Heart left ventricle (tissue), 16 donors: ENCODE data around the gene ANKRD34A. TPM values are rescaled to one million over a fixed set of nuclear protein-coding genes. Genes with fewer than 3 reads are reported as not detected.

ENCODE experiments used
- ATAC-seq, 4 donors: fragments of 200-7000 bp; cut with Tn5 transposase; one replicate each; pipeline ENCODE4 v1.9.1; 2020 to 2022; ENCODE audit warnings: moderate library complexity in 4 of 4, mild to moderate bottlenecking in 3 of 4, moderate number of reproducible peaks in 1 of 4
- DNase-seq, 5 donors: peaks; one replicate each; pipeline ENCODE4 v3.0.0-alpha.2; 2020
- H3K27ac ChIP-seq, 12 donors: fragments of 200-600 bp; sonication (generic) in 4 of 12; one replicate each; pipeline versions ENCODE4 v1.5.0 to v1.8.0; 2016 to 2022; ENCODE audit warnings: mild to moderate bottlenecking in 2 of 12
- H3K27me3 ChIP-seq, 9 donors: fragments of 200-600 bp; sonication (generic) in 2 of 9; one replicate each; pipeline versions ENCODE4 v1.5.1 to v1.8.0; 2016 to 2022; ENCODE audit warnings: mild to moderate bottlenecking in 3 of 9
- H3K36me3 ChIP-seq, 9 donors: fragments of 200-600 bp; sonication (generic) in 2 of 9; one replicate each; pipeline versions ENCODE4 v1.5.0 to v1.8.0; 2018 to 2022; ENCODE audit warnings: mild to moderate bottlenecking in 2 of 9
- H3K4me1 ChIP-seq, 12 donors: fragments of 200-600 bp; sonication (generic) in 4 of 12; one replicate each; pipeline versions ENCODE4 v1.5.0 to v1.8.0; 2016 to 2022; ENCODE audit warnings: mild to moderate bottlenecking in 3 of 12
- H3K4me3 ChIP-seq, 12 donors: fragments of 200-600 bp; sonication (generic) in 4 of 12; one replicate each; pipeline versions ENCODE4 v1.5.0 to v1.8.0; 2017 to 2022; ENCODE audit warnings: mild to moderate bottlenecking in 9 of 12, moderate library complexity in 4 of 12
- H3K9me3 ChIP-seq, 12 donors: fragments of 200-600 bp; sonication (generic) in 4 of 12; one replicate each; pipeline versions ENCODE4 v1.5.0 to v1.8.0; 2016 to 2022; ENCODE audit warnings: mild to moderate bottlenecking in 1 of 12
- POLR2A ChIP-seq, 2 donors: fragments of 450-650 bp; IDR thresholded peaks; one replicate each; pipeline ENCODE4 v1.6.1; 2017; ENCODE audit warnings: antibody characterized with exemption in 2 of 2, mild to moderate bottlenecking in 2 of 2, moderate library complexity in 2 of 2
- WGBS, 4 donors: extraction: QIAGEN DNeasy Blood & Tissue Kit in 2 of 4; methylation state at CpG; one replicate each; pipeline versions ENCODE4 v1.1.5 to v1.1.7; 2013 to 2018; 5-methylcytosine and 5-hydroxymethylcytosine counted together
- intact Hi-C, 10 donors: fragments of 100-400 bp; cut with DNase I; formaldehyde crosslinking; loops; one replicate each; pipeline versions ENCODE4 v1.11.1 to v1.14.2; 2022
- polyA plus RNA-seq, 2 donors: library from polyadenylated mRNA; stranded (reverse); fragments of 200-250 nt; gene quantifications; one replicate each; pipeline ENCODE4 v1.2.3, GENCODE V29; 2013
- total RNA-seq, 9 donors: library from RNA; depleted of rRNA in 2 of 9; stranded (reverse); fragments of >200 nt in 2 of 9; fragmentation: NEBNext Ultra II Directional in 3 of 9; extraction: Animal tissue kit (Norgen Biotek cat#: 25700) in 3 of 9; gene quantifications; one replicate each; pipeline versions ENCODE4 v1.1.0 to v1.2.4, GENCODE V29; 2016 to 2023
- TF ChIP-seq, protein P1 (sequence below), 12 donors: fragments of 200-600 bp; sonication (generic) in 4 of 12; IDR thresholded peaks; one replicate each; pipeline versions ENCODE4 v1.5.0 to v1.8.0; 2018 to 2022; ENCODE audit warnings: antibody characterized with exemption in 12 of 12, mild to moderate bottlenecking in 5 of 12
- donor health status: ischemic (EF 13 %, LVEDD 7.1; RV severe dilation, severe dysfunction).
- donor health status: healthy with polysubstance abuse.
- donor health status: DM: no; HTN: yes; CAD: no.
- donor health status: DM: no; HTN: no; CAD: no.
- donor health status: ischemic (EF 25% LVEDD 6.9; RV normal size, moderate dysfunction).
- donor health status: ischemic (EF 25% LVEDD 5.7; RV mildly dilated, moderate dysfunction).
- donor health status: healthy.
- donor health status: DM: yes; HTN: yes; CAD: no.
- donor health status: ischemic (EF 35%, LVEDD 5.7; RV mildly dilated, moderate dysfunction).
- donor health status: nonischemic (EF 11% LVEDD 7.7; RV severe dilation, severe dysfunction).
- donor health status: DM: yes; HTN: yes; CAD: no.
- donor health status: PGD.
- donor health status: ischemic (EF 29% LVEDD 5.4; RV normal size, mild dysfunction).
- donor health status: nonischemic (EF 23%, LVEDD 6.1; RV moderate dilation, normal function).

The ANKRD34A gene
- total and polyA plus RNA-seq, 11 donors = 0.65 to 3.5 (median 1.7) TPM

DNA sequence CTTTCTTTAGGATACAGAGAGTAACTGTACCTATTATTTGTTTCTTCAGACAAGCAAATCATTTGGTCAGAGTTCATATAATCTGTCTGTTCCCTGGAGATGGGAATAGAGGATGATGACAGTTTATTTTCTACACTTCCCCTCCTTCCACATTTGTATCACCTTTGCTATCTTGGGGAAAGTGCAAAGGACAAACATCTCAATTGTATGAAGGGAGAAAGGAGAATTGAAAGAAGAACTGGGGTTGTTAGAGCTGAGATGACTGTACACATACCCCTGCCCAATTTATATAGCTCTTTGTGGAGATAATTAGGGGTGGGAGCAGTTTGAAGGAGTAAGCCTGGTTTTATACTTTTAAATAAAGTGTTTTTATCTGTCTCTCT lies 14.1 kb upstream of the ANKRD34A start:
- DNase-seq = no peak
- Histone ChIP-seq H3K27ac (peak overlapping the region; percentile 81 to 98 (median 96)), H3K4me3 (peak overlapping the region in 11 of 12 donors; percentile 1 to 46 (median 36)), H3K36me3 (peaks cover 0 to 7% (median 0%) of the 10 kb centered on the region in 9 donors), H3K9me3 (no peaks in the 10 kb centered on the region), H3K27me3 (no peaks in the 10 kb centered on the region), H3K4me1 (peaks cover 18 to 63% (median 57%) of the 10 kb centered on the region in 12 donors)
- TF ChIP-seq, protein P1, sequence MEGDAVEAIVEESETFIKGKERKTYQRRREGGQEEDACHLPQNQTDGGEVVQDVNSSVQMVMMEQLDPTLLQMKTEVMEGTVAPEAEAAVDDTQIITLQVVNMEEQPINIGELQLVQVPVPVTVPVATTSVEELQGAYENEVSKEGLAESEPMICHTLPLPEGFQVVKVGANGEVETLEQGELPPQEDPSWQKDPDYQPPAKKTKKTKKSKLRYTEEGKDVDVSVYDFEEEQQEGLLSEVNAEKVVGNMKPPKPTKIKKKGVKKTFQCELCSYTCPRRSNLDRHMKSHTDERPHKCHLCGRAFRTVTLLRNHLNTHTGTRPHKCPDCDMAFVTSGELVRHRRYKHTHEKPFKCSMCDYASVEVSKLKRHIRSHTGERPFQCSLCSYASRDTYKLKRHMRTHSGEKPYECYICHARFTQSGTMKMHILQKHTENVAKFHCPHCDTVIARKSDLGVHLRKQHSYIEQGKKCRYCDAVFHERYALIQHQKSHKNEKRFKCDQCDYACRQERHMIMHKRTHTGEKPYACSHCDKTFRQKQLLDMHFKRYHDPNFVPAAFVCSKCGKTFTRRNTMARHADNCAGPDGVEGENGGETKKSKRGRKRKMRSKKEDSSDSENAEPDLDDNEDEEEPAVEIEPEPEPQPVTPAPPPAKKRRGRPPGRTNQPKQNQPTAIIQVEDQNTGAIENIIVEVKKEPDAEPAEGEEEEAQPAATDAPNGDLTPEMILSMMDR (IDR thresholded peaks at IDR 0.05) = no peak
- TF ChIP-seq POLR2A (IDR thresholded peaks at IDR 0.05) = no peak
- intact Hi-C loops = loop anchor here in 4 of 10 donors (1.0 to 5.0 kb wide), 4 partner anchors 18 to 121 kb away; partner anchors contain the start of genes PIAS3 (in 1 of the 4) and TXNIP (in 1 of the 4)
- ATAC-seq = no peak

DNA sequence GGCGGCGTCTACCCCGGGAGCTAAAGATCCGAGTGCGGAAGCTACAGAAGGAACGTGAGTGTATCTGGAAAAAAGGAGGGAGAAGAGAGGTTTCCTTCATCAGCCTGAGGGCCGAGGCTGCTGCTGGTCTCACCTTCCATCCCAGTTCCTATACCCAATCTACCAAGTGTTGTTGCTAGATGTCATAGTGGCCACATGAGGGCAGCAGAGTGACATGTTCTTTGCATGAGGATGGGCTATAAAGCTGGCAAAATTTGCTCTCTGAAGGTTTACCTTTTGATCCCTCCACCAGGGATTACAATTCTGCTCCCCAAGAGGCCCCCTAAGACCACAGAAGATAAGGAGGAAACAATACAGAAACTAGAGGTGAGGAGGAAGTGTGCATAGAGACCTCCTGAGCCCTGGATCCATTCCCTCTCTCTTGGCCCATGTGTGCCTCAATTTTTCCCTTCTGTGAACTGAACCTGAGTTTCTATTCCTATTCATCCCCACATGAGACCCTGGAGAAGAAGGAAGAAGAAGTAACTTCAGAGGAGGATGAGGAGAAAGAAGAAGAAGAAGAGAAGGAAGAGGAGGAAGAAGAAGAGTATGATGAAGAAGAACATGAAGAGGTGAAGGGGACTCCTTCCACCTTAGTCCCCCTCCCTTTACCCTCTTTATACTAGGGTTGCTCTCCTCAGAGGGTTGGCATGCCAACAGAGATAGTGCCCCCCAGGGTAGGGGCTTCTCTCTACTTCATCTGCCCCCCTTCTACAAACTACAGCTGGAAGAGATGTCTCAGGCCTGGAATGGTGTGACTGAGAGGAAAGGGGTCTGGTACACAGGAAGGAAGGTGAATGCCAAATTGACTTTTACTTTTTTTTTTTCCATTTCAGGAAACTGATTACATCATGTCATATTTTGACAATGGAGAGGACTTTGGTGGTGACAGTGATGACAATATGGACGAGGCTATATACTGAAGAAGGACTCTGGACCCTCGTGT lies 13.4 kb upstream of the ANKRD34A start:
- DNase-seq (peak in 4 of 5 donors; percentile 76 to 82 (median 81)), ATAC-seq (peak in 3 of 4 donors; percentile 25 to 31 (median 27))
- H3K27me3 ChIP-seq = no peaks in the 10 kb centered on the region
- intact Hi-C loops = loop anchor here in 9 of 10 donors (1.0 to 5.0 kb wide), 5 partner anchors 19 to 120 kb away; partner anchors contain the start of genes PIAS3 (in 1 of the 9) and TXNIP (in 1 of the 9)
- no peaks in the 10 kb centered on the region for H3K9me3 ChIP-seq
- TF ChIP-seq POLR2A (IDR thresholded peaks at IDR 0.05) = peak in 1 of 2 donors; percentile 37
- TF ChIP-seq, protein P1 (IDR thresholded peaks at IDR 0.05) = peak; percentile 74 to 92 (median 89)
- H3K36me3 ChIP-seq = peaks cover 0 to 7% (median 0%) of the 10 kb centered on the region in 9 donors
- 8 to 12% (median 9%) methylated on average over 9 of the region's 9 CpGs for WGBS, 4 donors
- H3K4me3 ChIP-seq = peak overlapping the region in 5 of 12 donors; percentile 20 to 46 (median 35)
- peaks cover 18 to 56% (median 52%) of the 10 kb centered on the region in 12 donors for H3K4me1 ChIP-seq
- H3K27ac ChIP-seq = peak overlapping the region; percentile 81 to 98 (median 96)

- H3K27me3 ChIP-seq = no peaks in the 10 kb centered on the region
- peaks cover 17 to 49% (median 44%) of the 10 kb centered on the region in 12 donors for H3K4me1 ChIP-seq
- DNase-seq (peak in 1 of 5 donors; percentile 16), ATAC-seq (no peak)
- peaks cover 0 to 7% (median 0%) of the 10 kb centered on the region in 9 donors for H3K36me3 ChIP-seq
- peak overlapping the region in 8 of 12 donors; percentile 91 to 98 (median 96) for H3K27ac ChIP-seq
- H3K9me3 ChIP-seq = no peaks in the 10 kb centered on the region
- TF ChIP-seq POLR2A (IDR thresholded peaks at IDR 0.05) = no peak
- TF ChIP-seq, protein P1 (IDR thresholded peaks at IDR 0.05) = no peak
- intact Hi-C loops = loop anchor here in 6 of 10 donors (1.0 to 5.0 kb wide), 4 partner anchors 30 to 120 kb away; partner anchors contain the start of gene PIAS3 (in 1 of the 6)
- no peak overlapping the region for H3K4me3 ChIP-seq
- 64 to 82% (median 75%) methylated on average over 5 of the region's 5 CpGs for WGBS, 4 donors
Measured at GRCh38 chr1:145977016-145977415, 12.6 kb upstream of the ANKRD34A start.
